Activated B cell treated with CpG ODN at 0.5 μM for 24 hours (primary cell): ENCODE measurements around the gene CLIC4. TPM values are rescaled to one million over a fixed set of nuclear protein-coding genes. Genes with fewer than 3 reads are reported as not detected.

Source experiments
- ATAC-seq: fragments of 200-7000 bp; cut with Tn5 transposase; one replicate; pipeline ENCODE4 v1.10.0; 2021; ENCODE audit warnings: low read depth, mild to moderate bottlenecking, moderate library complexity
- CTCF ChIA-PET: fragments of 350-600 bp; sonication (Branson Sonifier 250); formaldehyde crosslinking; loops from one replicate; lab custom pipeline; 2021; ENCODE audit warnings: antibody characterized with exemption; lab: Charles Lee
- POLR2A ChIA-PET: fragments of 350-600 bp; sonication (Branson Sonifier 250); formaldehyde crosslinking; loops from one replicate; lab custom pipeline; 2021; ENCODE audit warnings: antibody characterized with exemption; lab: Charles Lee
- DNase-seq: peaks from one replicate; pipeline ENCODE4 v3.0.0; 2022
- H3K27ac Mint-ChIP-seq: one replicate; pipeline ENCODE4 v1.8.0; 2020; ENCODE audit warnings: mixed read lengths
- H3K27me3 Mint-ChIP-seq: one replicate; pipeline ENCODE4 v1.8.0; 2021; ENCODE audit warnings: mixed read lengths
- H3K36me3 Mint-ChIP-seq: one replicate; pipeline ENCODE4 v1.8.0; 2021; ENCODE audit warnings: low read depth, mixed read lengths
- H3K4me1 Mint-ChIP-seq: one replicate; pipeline ENCODE4 v1.8.0; 2021; ENCODE audit warnings: mixed read lengths
- H3K4me3 Mint-ChIP-seq: one replicate; pipeline ENCODE4 v1.8.0; 2020; ENCODE audit warnings: mild to moderate bottlenecking, mixed read lengths
- H3K9me3 Mint-ChIP-seq: one replicate; pipeline ENCODE4 v1.8.0; 2020; ENCODE audit warnings: mixed read lengths
- CTCF ChIP-seq: fragments of 200-600 bp; IDR thresholded peaks from one replicate; pipeline ENCODE4 v1.8.0; 2022; ENCODE audit warnings: antibody characterized with exemption, mild to moderate bottlenecking
- intact Hi-C: fragments of 100-400 bp; cut with micrococcal nuclease; formaldehyde crosslinking; loops from one replicate; pipeline ENCODE4 v1.15.1; 2024
- total RNA-seq: library from RNA; stranded (reverse); gene quantifications from 2 replicates; pipeline ENCODE4 v1.2.3, GENCODE V29; 2022

Gene CLIC4
- total RNA-seq, 1 donor from 2014 or later: 99.8 TPM

- Mint-ChIP-seq H3K36me3 (no peaks in the 10 kb centered on the region), H3K4me1 (peaks cover 10% of the 10 kb centered on the region), H3K4me3 (no peak overlapping the region), H3K27me3 (peaks cover 31% of the 10 kb centered on the region), H3K27ac (no peak overlapping the region), H3K9me3 (no peaks in the 10 kb centered on the region)
- ATAC-seq: no peak
- no peak for DNase-seq
- TF ChIP-seq CTCF: no peak
- POLR2A ChIA-PET: no interaction called here
- CTCF ChIA-PET: no interaction called here
- intact Hi-C loops: no loop called here
Observed at GRCh38 chr1:24865587-24865986, 120.3 kb downstream of the CLIC4 start.

- ChIA-PET POLR2A (no interaction called here), CTCF (no interaction called here)
- TF ChIP-seq CTCF: no peak
- H3K9me3 Mint-ChIP-seq: no peaks in the 10 kb centered on the region
- DNase-seq (no peak), ATAC-seq (no peak)
- H3K27me3 Mint-ChIP-seq: peaks cover 36% of the 10 kb centered on the region
- intact Hi-C loops: no loop called here
- H3K27ac Mint-ChIP-seq: no peak overlapping the region
- no peak overlapping the region for H3K4me3 Mint-ChIP-seq
- H3K4me1 Mint-ChIP-seq: peaks cover 17% of the 10 kb centered on the region
- no peaks in the 10 kb centered on the region for H3K36me3 Mint-ChIP-seq
Observed at GRCh38 chr1:24866211-24867083, 121.2 kb downstream of the CLIC4 start.

- intact Hi-C loops: no loop called here
- no peaks in the 10 kb centered on the region for H3K9me3 Mint-ChIP-seq
- CTCF ChIA-PET: no interaction called here
- ATAC-seq: no peak
- POLR2A ChIA-PET: no interaction called here
- H3K4me1 Mint-ChIP-seq: peaks cover 24% of the 10 kb centered on the region
- DNase-seq: no peak
- no peak overlapping the region for H3K27ac Mint-ChIP-seq
- no peak for TF ChIP-seq CTCF
- H3K4me3 Mint-ChIP-seq: no peak overlapping the region
- H3K27me3 Mint-ChIP-seq: peaks cover 38% of the 10 kb centered on the region
- H3K36me3 Mint-ChIP-seq: no peaks in the 10 kb centered on the region
Observed at GRCh38 chr1:24867084-24867870, 122.0 kb downstream of the CLIC4 start.

- ATAC-seq: no peak
- no peak overlapping the region for H3K27ac Mint-ChIP-seq
- no peak for DNase-seq
- ChIA-PET CTCF (interaction anchor here (0.6 kb wide), 1 partner anchor 169 kb away, joined by 3 read pairs; no protein-coding TSS in a partner anchor), POLR2A (interaction anchor here (0.7 kb wide), 1 partner anchor 32 kb away, joined by 3 read pairs; no protein-coding TSS in a partner anchor)
- H3K4me3 Mint-ChIP-seq: no peak overlapping the region
- H3K27me3 Mint-ChIP-seq: peaks cover 30% of the 10 kb centered on the region
- peaks cover 24% of the 10 kb centered on the region for H3K4me1 Mint-ChIP-seq
- no peaks in the 10 kb centered on the region for H3K9me3 Mint-ChIP-seq
- intact Hi-C loops: no loop called here
- no peak for TF ChIP-seq CTCF
- H3K36me3 Mint-ChIP-seq: no peaks in the 10 kb centered on the region
Observed at GRCh38 chr1:24868016-24868875, 123.0 kb downstream of the CLIC4 start.
